Sigmoid colon (tissue), 4 donors: Measurements from ENCODE around the gene INAVA.

Experiments used
- POLR2AphosphoS5 ChIP-seq, 4 donors: sonication (generic); formaldehyde crosslinking; IDR thresholded peaks; one replicate each; pipeline ENCODE4 v1.6.1; 2017; ENCODE audit warnings: antibody characterized with exemption in 4 of 4
- TF ChIP-seq, protein P1 (sequence below), 4 experiments: fragments of 450-650 bp in 3 of 4; fragments of 200-600 bp in 1 of 4; IDR thresholded peaks; one replicate each; pipeline ENCODE4 v1.5.1; 2016 to 2019; ENCODE audit warnings: antibody characterized with exemption in 4 of 4, mild to moderate bottlenecking in 3 of 4, moderate library complexity in 2 of 4

DNA sequence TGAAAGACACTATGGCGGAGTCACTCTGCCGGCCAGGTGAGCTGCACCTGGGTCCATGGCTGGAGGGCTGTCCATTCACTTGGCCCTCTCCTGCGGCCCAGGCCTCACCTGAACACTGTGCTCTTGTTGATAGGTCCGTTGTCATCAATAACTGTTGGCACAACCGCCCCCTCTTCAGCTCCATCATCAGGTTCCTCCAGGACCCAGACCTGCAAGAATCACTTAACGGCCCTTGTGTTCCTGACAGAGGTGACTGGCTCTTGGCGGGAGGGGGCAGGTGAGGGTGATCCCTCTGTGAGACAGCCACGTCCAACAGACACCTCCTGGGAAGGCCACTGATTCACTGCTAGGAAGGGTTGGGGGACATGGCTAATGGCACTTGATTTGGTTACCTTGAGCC is 54.9 kb downstream of the INAVA start:
- TF ChIP-seq, protein P1, sequence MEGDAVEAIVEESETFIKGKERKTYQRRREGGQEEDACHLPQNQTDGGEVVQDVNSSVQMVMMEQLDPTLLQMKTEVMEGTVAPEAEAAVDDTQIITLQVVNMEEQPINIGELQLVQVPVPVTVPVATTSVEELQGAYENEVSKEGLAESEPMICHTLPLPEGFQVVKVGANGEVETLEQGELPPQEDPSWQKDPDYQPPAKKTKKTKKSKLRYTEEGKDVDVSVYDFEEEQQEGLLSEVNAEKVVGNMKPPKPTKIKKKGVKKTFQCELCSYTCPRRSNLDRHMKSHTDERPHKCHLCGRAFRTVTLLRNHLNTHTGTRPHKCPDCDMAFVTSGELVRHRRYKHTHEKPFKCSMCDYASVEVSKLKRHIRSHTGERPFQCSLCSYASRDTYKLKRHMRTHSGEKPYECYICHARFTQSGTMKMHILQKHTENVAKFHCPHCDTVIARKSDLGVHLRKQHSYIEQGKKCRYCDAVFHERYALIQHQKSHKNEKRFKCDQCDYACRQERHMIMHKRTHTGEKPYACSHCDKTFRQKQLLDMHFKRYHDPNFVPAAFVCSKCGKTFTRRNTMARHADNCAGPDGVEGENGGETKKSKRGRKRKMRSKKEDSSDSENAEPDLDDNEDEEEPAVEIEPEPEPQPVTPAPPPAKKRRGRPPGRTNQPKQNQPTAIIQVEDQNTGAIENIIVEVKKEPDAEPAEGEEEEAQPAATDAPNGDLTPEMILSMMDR (IDR thresholded peaks at IDR 0.05), result no peak
- no peak for TF ChIP-seq POLR2AphosphoS5 (IDR thresholded peaks at IDR 0.05)
